SU-DHL-6 (cell line): ENCODE measurements around the gene ATP2A1.

Experiments
- CTCF ChIP-seq: fragments of 200-600 bp; sonication (generic); IDR thresholded peaks from one replicate; pipeline ENCODE4 v1.5.1; 2017; ENCODE audit warnings: antibody characterized with exemption, mild to moderate bottlenecking, low read length, moderate library complexity; ENCODE audit not compliant: insufficient read depth, poor library complexity, severe bottlenecking
- EZH2phosphoT487 ChIP-seq: fragments of 200-600 bp; sonication (generic), shearing (Covaris generic); conservative IDR thresholded peaks from 2 replicates; pipeline ENCODE4 v1.6.1; 2018; ENCODE audit warnings: mild to moderate bottlenecking, antibody characterized with exemption, low read length, moderate library complexity, mixed read lengths

- no peak for TF ChIP-seq CTCF
- no peak for TF ChIP-seq EZH2phosphoT487
These were observed 40.4 kb downstream of the ATP2A1 start for GRCh38 chr16:28918698-28919097.
